ENCODE data around the gene FBLN5. TPM values are rescaled to one million over a fixed set of nuclear protein-coding genes. Genes with fewer than 3 reads are reported as not detected.

Gene FBLN5
- total RNA-seq, 1 experiment from 2014 or later = 1.0 TPM

DNA sequence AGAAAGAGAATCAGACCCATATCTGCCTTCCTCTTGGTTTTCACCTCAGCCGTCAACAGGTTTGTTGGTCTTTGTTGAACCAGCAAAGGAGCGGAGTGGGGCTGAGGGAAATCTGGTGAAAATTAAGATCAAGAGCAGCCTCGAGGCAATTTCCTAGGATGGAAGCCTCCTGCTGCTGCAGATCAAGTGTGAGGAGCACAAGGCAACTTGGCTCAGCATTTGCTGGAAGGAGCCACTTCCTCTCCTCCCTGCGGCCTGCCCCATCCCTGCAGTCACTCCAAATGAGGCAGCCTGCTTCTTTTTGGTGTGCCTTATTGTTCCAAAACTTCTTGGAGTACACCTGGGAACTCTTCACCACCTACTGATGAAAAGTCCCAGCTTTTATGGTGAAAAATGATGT is 85.1 kb downstream of the FBLN5 start:
- H3K23ac ChIP-seq (ENCODE audit: insufficient read length, low read depth, low read length) = no peak overlapping the region
- no peak overlapping the region for H2AK5ac ChIP-seq (ENCODE audit: insufficient read length, low read length)
- no peak overlapping the region for H3K4me3 Mint-ChIP-seq
- H2BK5ac ChIP-seq (ENCODE audit: insufficient read length, low read length) = no peak overlapping the region
- H4K8ac ChIP-seq (replicated peaks; ENCODE audit: insufficient read length, low read depth, low read length) = no peak overlapping the region
- DNase-seq = no peak
- H3K4me1 Mint-ChIP-seq = peaks cover 21 to 27% of the 10 kb centered on the region in 2 experiments
- H3K79me2 ChIP-seq (ENCODE audit: insufficient read depth, low read length) = no peaks in the 10 kb centered on the region
- no peaks in the 10 kb centered on the region for H3K9me3 ChIP-seq (ENCODE audit: control insufficient read depth, low read depth, low read length)
- no peak overlapping the region for H2AFZ ChIP-seq (ENCODE audit: low read length)
- TF ChIP-seq, protein P1, sequence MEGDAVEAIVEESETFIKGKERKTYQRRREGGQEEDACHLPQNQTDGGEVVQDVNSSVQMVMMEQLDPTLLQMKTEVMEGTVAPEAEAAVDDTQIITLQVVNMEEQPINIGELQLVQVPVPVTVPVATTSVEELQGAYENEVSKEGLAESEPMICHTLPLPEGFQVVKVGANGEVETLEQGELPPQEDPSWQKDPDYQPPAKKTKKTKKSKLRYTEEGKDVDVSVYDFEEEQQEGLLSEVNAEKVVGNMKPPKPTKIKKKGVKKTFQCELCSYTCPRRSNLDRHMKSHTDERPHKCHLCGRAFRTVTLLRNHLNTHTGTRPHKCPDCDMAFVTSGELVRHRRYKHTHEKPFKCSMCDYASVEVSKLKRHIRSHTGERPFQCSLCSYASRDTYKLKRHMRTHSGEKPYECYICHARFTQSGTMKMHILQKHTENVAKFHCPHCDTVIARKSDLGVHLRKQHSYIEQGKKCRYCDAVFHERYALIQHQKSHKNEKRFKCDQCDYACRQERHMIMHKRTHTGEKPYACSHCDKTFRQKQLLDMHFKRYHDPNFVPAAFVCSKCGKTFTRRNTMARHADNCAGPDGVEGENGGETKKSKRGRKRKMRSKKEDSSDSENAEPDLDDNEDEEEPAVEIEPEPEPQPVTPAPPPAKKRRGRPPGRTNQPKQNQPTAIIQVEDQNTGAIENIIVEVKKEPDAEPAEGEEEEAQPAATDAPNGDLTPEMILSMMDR (conservative IDR thresholded peaks at IDR 0.05) = no peak
- H2BK12ac ChIP-seq (ENCODE audit: insufficient read length, low read depth, low read length) = no peak overlapping the region
- peaks cover 7% of the 10 kb centered on the region; the same call in 1 of the 2 replicates for H3K27me3 Mint-ChIP-seq (ENCODE audit: low read depth)
- no peak overlapping the region for H2BK15ac ChIP-seq (ENCODE audit: low read depth, low read length)
- H3K27ac Mint-ChIP-seq = no peak overlapping the region
- H3T11ph ChIP-seq (ENCODE audit: low read length) = no peak overlapping the region
- no peak overlapping the region for H4K91ac ChIP-seq (ENCODE audit: insufficient read length, low read depth, low read length)
- H3K4ac ChIP-seq (ENCODE audit: low read depth, low read length) = no peak overlapping the region
- H3K9ac ChIP-seq (ENCODE audit: extremely low read depth, insufficient read length, low read length) = no peak overlapping the region
- no peak overlapping the region for H2BK20ac ChIP-seq (ENCODE audit: low read depth, low read length, poor library complexity, severe bottlenecking)
- H3K9me3 Mint-ChIP-seq = peaks cover 1 to 2% of the 10 kb centered on the region in 2 experiments; a peak in 2 of 5 replicates
- H3K27me3 ChIP-seq (ENCODE audit: insufficient read depth, low read length) = no peaks in the 10 kb centered on the region
- no peak overlapping the region for H3K4me2 ChIP-seq (ENCODE audit: insufficient read depth, insufficient read length, low read length)
- H3K27ac ChIP-seq (ENCODE audit: insufficient read length, low read depth, low read length) = no peak overlapping the region
- peaks cover 3% of the 10 kb centered on the region; the same call in 1 of the 2 replicates for H3K4me1 ChIP-seq (ENCODE audit: insufficient read depth, low read length)
- H4K5ac ChIP-seq (ENCODE audit: insufficient read length, low read depth, low read length) = no peak overlapping the region
- H3K23me2 ChIP-seq (ENCODE audit: insufficient read length, low read depth, low read length, poor library complexity, severe bottlenecking) = no peaks in the 10 kb centered on the region
- no peak overlapping the region for H3K56ac ChIP-seq (ENCODE audit: insufficient read length, low read depth, low read length)
- no peak overlapping the region for H2BK120ac ChIP-seq (ENCODE audit: low read depth, low read length, poor library complexity, severe bottlenecking)
- H3K36me3 Mint-ChIP-seq (ENCODE audit: insufficient read depth in 1 of 3, low read depth in 3 of 3) = peaks cover 0 to 1% (median 0%) of the 10 kb centered on the region in 3 experiments; a peak in 1 of 7 replicates
- no peaks in the 10 kb centered on the region for H3K79me1 ChIP-seq (ENCODE audit: insufficient read depth, low read depth, low read length, poor library complexity, severe bottlenecking)
- H3K18ac ChIP-seq (ENCODE audit: insufficient read length, low read depth, low read length) = no peak overlapping the region
- no CpG with 5 or more reads among the region's 4 CpGs for WGBS (ENCODE audit: extremely low coverage, insufficient read length, low lambda C conversion rate)
- no peaks in the 10 kb centered on the region for H4K20me1 ChIP-seq (ENCODE audit: control insufficient read depth, insufficient read depth, insufficient read length)
- H3K14ac ChIP-seq (ENCODE audit: insufficient read depth, low read length) = no peak overlapping the region

Measured in H9 (cell line).